K562 (cell line): ENCODE results near the gene ISYNA1. TPM values are rescaled to one million over a fixed set of nuclear protein-coding genes. Genes with fewer than 3 reads are reported as not detected.

Source experiments
- BHLHE40 ChIP-seq: IDR thresholded peaks from 2 replicates; pipeline ENCODE4 v1.6.1; 2011; ENCODE audit warnings: low read length, improper control_type of control experiment
- CCAR2 ChIP-seq: fragments of 200-400 bp; formaldehyde crosslinking; IDR thresholded peaks from 2 replicates; pipeline ENCODE4 v1.6.1; 2017; ENCODE audit warnings: mild to moderate bottlenecking, low read depth, low read length
- ELF2 ChIP-seq: fragments of 250-450 bp; sonication (Bioruptor Pico); IDR thresholded peaks from 2 replicates; pipeline ENCODE4 v1.5.0; 2021; ENCODE audit warnings: mild to moderate bottlenecking
- EP400 ChIP-seq: fragments of 450-650 bp; IDR thresholded peaks from 2 replicates; pipeline ENCODE4 v1.6.1; 2017; ENCODE audit warnings: antibody characterized with exemption, mild to moderate bottlenecking, moderate library complexity
- HDAC2 ChIP-seq: fragments of 450-650 bp; IDR thresholded peaks from 2 replicates; pipeline ENCODE4 v1.6.1; 2016; ENCODE audit warnings: mild to moderate bottlenecking
- MGA ChIP-seq: fragments of 450-650 bp; IDR thresholded peaks from 2 replicates; pipeline ENCODE4 v1.6.1; 2016; ENCODE audit warnings: mild to moderate bottlenecking, moderate library complexity
- MXD1 ChIP-seq: fragments of 250-450 bp; sonication (Bioruptor Pico); IDR thresholded peaks from 2 replicates; pipeline ENCODE4 v1.8.0; 2021; ENCODE audit warnings: borderline replicate concordance, mild to moderate bottlenecking, moderate library complexity; ENCODE audit not compliant: poor library complexity, severe bottlenecking
- RCOR1 ChIP-seq, 2 experiments: IDR thresholded peaks; 2 replicates each; pipeline ENCODE4 v1.6.1; 2012; ENCODE audit warnings: low read depth in 2 of 2, low read length in 2 of 2, borderline replicate concordance in 1 of 2, improper control_type of control experiment in 1 of 2
- polyA plus RNA-seq, 8 experiments: library from polyadenylated mRNA; depleted of rRNA in 4 of 8; stranded (reverse) in 5 of 8; unstranded in 3 of 8; fragments of >200 nt; fragmentation: Nextera tagmentation in 2 of 8; fragmentation: Illumina TruSeq in 1 of 8; extraction: Ambion mirVana in 2 of 8; extraction: Trizol in 1 of 8; gene quantifications; 2 replicates each; pipeline versions ENCODE4 v1.2.1 to v1.2.3, GENCODE V29; 2011 to 2014; ENCODE audit warnings: inconsistent platforms in 1 of 8, missing spikeins in 1 of 8
- total RNA-seq, 7 experiments: library from RNA; depleted of rRNA in 6 of 7; stranded (reverse); fragments of >200 nt in 6 of 7; fragmentation: Illumina TruSeq in 2 of 7; extraction: Trizol in 2 of 7; gene quantifications; 2 replicates each; pipeline versions ENCODE4 v1.2.1 to v1.2.3, GENCODE V29; 2011 to 2021; ENCODE audit warnings: low replicate concordance in 1 of 7
- TF ChIP-seq, protein P1 (sequence below): fragments of 250-450 bp; sonication (Bioruptor Pico); IDR thresholded peaks from 2 replicates; pipeline ENCODE4 v1.4.0; 2020; ENCODE audit warnings: mild to moderate bottlenecking
- TF ChIP-seq, protein P2 (sequence below), 2 experiments: IDR thresholded peaks; 2 replicates each; pipeline ENCODE4 v1.6.1; 2011; ENCODE audit warnings: borderline replicate concordance in 1 of 2, control low read depth in 1 of 2, low read depth in 1 of 2, low read length in 1 of 2, mild to moderate bottlenecking in 1 of 2, mixed read lengths in 1 of 2, moderate library complexity in 1 of 2; ENCODE audit not compliant: insufficient read depth in 1 of 2, insufficient read length in 1 of 2, poor library complexity in 1 of 2, severe bottlenecking in 1 of 2; ENCODE audit errors: extremely low read depth in 1 of 2

The ISYNA1 gene
- total and polyA plus RNA-seq, 9 of the 15 experiments (the other 6 are each of a cell fraction or from before 2014, with no cell fraction given), result 21.8 to 460 (median 93.2) TPM

DNA sequence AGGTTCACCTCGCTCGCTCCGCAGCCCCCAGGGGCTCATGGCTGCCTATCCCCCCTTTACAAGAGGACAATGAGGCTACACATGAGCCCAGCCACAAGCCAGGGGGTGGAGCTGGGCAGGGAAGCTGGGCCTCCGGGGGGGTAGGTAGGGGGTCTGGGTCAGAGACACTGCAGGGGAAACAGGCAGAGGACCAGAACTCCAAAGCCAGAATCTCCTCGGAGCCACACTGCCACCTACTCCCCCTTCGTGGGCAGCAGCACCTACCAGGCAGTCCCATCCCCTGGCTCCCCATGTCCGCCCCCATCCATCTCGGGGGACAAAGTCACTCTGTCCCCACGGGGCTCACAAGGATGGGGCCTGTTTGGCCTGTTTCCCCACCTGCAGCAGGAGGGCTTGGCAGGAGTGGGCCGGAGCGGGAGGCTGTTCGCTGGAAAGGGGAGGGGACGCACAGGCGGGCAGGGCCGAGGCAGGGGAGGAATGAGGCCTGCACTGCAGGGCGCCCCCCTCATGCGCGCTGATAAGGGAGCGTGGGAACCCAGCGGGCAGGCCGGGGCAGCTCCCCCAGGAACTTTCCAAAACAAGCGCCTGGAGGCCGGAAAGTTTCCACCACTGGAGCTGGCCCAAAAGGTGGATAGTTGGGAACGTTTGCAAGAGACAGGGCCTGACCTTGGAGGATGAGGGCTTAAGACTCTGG, 545 bp upstream of the ISYNA1 start (continued):
- TF ChIP-seq MGA (peak; percentile 27; the same call in 1 of the 2 replicates), EP400 (peak; percentile 48), MXD1 (CRISPR knock-in tag) (no peak), CCAR2 (no peak), HDAC2 (peak; percentile 83), RCOR1 (IDR thresholded peaks at IDR 0.05; ENCODE audit: borderline replicate concordance in 1 of 2, low read depth in 2 of 2, low read length in 2 of 2) (peak in 1 of 2 experiments; percentile 71; a peak in 3 of 4 replicates), ELF2 (0 out of 2 replicates have a peak, but pooled peaks have one; percentile 16), BHLHE40 (peak; percentile 38; the same call in 1 of the 2 replicates)
- TF ChIP-seq, protein P1, sequence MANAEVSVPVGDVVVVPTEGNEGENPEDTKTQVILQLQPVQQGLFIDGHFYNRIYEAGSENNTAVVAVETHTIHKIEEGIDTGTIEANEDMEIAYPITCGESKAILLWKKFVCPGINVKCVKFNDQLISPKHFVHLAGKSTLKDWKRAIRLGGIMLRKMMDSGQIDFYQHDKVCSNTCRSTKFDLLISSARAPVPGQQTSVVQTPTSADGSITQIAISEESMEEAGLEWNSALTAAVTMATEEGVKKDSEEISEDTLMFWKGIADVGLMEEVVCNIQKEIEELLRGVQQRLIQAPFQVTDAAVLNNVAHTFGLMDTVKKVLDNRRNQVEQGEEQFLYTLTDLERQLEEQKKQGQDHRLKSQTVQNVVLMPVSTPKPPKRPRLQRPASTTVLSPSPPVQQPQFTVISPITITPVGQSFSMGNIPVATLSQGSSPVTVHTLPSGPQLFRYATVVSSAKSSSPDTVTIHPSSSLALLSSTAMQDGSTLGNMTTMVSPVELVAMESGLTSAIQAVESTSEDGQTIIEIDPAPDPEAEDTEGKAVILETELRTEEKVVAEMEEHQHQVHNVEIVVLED (CRISPR knock-in tag), result 0 out of 2 replicates have a peak, but pooled peaks have one; percentile 14
- TF ChIP-seq, protein P2, sequence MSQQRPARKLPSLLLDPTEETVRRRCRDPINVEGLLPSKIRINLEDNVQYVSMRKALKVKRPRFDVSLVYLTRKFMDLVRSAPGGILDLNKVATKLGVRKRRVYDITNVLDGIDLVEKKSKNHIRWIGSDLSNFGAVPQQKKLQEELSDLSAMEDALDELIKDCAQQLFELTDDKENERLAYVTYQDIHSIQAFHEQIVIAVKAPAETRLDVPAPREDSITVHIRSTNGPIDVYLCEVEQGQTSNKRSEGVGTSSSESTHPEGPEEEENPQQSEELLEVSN (IDR thresholded peaks at IDR 0.05; ENCODE audit: borderline replicate concordance in 1 of 2, extremely low read depth in 1 of 2, insufficient read depth in 1 of 2, insufficient read length in 1 of 2, low read depth in 1 of 2, low read length in 1 of 2, poor library complexity in 1 of 2, severe bottlenecking in 1 of 2), result peak in 1 of 2 experiments; percentile 46
